Myocyte (in vitro differentiated cells): ENCODE results near the gene SDK1. TPM values are rescaled to one million over a fixed set of nuclear protein-coding genes. Genes with fewer than 3 reads are reported as not detected.

ENCODE experiments used
- DNase-seq: peaks from one replicate; pipeline ENCODE4 v3.0.0-alpha.2; 2012; ENCODE audit warnings: low read depth
- total RNA-seq: library from RNA; depleted of rRNA; stranded (reverse); fragments of >200 nt; gene quantifications from 2 replicates; pipeline ENCODE4 v1.2.3, GENCODE V29; 2014

The SDK1 gene
- total RNA-seq, 1 donor from 2014 or later = 2.8 TPM

DNA sequence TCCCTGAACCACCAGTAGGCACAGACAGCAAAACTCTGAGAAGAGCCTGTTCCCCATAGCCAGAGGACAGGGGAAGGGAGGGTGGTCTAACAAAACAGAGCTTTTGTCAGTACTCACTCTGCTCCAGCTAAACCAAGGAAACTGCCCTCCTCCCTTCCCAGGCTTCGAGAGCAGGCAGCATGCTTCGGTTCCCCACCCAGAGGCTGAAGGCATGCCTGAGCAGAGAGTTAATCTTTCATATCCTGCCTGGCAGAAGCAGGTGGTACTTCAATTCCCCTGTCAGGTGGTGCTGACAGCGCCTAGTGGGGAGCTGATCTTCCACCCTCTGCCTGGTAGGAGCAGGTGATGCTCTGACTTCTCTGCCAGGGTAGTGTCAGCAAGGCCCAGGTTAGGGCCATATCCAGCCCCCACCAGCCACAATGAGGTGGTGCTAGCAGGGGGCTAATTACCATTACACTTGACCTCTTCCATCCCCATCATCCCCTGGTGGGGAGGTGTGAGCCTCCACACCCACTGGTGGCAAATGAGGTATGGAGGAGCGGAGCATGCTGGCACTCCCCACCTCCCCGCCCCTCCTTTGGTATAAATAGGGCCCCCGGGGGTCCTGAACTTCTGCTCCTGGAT, 35.1 kb downstream of the SDK1 start:
- peak; percentile 5 for DNase-seq

DNA sequence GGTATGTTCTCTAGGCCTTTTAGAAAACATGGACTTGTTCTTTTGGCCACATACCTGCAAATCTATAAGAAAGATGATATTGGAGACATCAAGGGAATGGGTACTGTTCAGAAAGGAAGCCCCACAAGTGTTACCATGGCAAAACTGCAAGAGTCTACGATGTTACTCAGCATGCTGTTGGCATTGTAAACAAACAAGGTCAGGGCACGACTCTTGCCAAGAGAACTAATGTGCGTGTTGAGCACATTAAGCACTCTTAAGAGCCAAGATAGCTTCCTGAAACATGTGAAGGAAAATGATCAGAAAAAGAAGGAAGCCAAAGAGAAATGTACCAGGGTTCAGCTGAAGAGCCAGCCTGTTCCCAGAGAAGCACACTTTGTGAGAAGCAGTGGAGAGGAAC, 37.1 kb downstream of the SDK1 start:
- DNase-seq = peak; percentile 7

DNA sequence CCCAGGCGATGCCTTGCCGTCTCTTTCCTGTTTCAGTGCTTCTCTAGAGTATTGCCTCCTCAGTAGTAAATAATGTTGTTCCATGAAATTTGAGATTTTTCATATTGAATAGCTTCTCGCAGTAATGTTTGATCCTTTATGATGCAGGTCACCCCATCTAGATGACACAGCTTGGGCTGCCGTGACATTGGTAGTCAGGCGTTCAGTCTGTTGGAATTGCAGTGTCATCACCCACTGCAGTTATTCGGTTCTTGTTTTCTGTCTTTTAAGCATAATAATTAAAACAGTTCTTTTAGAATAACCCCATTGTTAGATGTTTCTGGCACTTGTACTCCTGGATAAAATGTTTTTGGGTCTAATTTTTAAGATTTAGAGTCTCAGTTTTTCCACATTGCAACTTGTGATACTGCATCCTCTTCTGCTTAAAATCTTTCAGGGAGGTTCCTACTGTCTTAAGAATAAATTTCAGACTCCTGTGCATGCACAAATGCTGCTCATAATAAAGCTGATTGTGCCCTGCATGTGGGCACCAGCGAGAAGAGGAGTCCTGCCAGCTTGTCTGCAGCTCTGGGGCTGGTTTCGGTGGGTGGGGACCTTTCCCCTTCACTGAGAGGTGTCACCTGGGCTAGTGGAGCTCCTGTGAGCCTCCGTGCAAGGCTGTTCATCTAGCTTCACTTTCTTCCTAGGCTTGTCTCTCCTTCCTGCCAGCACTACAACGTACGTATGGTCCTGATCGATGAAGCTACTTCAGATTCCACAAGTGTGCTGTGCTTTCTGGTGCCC, 44.8 kb downstream of the SDK1 start:
- DNase-seq = no peak

- DNase-seq = no peak
These were observed 48.1 kb downstream of the SDK1 start for GRCh38 chr7:3349126-3349525.

DNA sequence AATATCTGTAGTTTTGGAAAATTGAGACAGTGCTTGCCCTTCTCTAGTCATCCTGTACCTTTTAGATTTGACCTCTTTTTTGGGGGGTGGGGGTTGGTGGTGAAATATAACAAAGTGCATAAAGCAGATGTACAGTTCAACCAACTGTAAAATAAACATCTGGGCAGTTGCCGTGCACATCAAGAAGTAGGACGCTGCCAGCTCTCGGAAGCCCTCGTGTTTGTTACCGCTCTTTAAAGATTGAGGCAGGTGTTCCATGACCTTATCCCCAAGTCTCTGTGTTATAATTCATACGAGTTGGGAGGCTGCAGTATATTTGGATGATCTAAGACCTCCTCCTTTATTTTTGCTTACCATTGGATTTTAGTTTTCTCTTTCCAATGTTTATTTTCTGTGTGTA, 55.1 kb downstream of the SDK1 start:
- DNase-seq = no peak

GRCh38 chr7:3358991-3359390, 57.9 kb downstream of the SDK1 start:
- DNase-seq = no peak

DNA sequence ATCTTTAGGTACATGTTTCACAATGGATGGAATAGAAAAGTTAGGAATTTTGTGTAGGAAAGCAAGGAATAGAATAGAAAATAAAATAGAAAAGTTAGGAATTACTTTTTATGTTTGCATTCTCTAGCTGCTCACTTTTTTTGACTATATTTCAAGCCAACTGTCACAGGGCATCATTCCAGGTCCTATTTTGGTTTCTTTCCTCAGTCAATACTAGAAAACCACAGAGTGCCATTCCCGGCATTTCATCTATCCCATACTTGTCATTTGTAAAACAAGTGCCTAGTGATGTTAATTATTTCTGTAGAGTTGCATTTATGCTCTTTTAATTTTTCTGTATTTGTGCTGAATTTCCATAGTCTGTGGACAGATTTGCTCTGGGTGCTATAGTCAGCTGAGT, 66.2 kb downstream of the SDK1 start:
- DNase-seq = peak; percentile 84

DNA sequence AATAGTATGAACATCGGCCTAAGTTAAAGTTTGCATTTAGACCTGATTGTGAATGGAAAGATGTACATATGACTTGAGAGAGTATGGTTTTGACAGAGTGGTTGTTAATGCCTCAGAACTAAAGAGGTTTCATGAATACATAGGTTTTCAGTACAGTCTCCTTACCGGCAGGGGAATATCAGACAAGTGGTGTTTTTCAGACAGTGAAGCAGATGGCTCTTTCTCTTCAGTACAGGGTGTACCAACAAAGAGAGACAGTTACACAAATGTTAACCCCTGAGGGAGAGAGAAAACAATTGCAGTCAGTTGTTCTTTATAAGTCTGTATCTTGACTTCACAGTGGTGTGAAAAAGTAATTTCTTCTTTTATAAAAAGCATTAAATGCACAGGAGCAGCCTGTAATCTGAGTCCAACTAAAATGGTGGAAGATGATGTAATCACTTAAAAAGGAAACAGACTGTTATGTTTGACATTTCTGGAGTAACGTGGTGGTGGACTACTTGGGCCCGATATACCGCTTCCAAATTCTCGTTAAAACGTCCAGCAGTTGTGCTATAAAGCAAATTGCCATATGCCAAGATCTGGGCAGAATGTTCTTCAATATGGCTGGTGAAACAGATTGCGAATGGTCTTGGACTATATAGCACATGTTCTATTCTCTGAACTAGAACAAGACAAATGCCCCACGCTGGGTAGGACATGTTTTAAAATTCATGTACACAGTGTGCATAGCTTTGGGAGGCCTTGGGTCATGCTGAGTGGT, 69.2 kb downstream of the SDK1 start:
- DNase-seq = peak; percentile 35

- DNase-seq = no peak
These were observed 69.9 kb downstream of the SDK1 start for GRCh38 chr7:3370921-3371320.

GRCh38 chr7:3371601-3372000, 70.5 kb downstream of the SDK1 start:
- DNase-seq = no peak

DNA sequence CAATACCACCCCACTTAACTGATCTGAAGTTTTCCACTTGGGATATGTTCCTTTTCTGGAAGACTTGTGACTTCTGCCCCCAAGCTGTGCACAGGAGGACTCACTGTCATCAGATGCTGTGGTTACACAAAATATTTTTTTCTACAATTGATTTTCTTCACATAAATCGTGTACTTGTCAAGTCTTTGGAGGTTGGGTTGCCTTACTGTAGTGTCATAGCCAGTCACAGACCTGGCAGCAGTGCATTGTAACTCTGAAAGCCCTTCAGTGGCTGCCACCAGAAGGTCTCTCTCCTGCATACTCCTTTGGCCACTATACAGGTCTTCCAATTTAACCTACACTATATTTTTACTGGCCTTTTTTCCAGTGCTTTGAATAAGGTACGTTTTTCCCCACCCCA, 73.2 kb downstream of the SDK1 start:
- no peak for DNase-seq

DNA sequence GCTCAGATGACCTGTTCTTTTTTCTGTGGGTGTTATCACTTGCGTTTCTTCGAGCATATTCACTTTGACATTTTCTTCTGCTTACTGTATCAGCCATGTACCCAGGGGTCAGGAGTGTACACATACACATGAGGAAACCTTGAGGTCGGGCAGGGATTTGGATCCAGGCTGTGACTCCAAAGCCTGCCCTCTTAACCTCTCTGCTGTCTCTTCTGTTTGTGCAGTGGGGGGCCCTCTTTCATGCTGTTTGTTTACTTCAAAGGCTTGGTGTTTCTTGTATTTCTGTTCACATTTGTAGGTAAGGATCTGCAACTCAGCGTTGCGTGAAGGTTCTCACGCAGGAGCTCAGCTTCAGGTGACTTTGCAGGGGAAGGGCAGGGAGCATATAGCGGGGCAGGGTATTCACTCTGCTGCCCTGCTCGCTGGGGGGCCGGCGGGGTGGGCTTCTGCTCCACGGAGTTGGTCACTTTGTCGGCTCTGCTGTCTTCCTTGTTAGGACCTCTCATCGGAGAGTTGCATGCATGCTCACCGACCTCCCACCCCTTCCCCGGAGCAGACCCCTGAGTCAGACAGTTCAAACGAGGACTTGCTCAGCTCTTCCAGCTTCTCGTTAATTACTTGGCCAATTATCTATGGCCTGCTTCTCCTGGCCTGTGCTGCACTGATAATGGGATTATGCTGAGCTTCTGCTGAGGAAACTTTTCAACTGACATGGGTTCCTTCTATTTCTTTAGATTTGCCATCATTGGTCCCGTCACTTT, 77.5 kb downstream of the SDK1 start:
- DNase-seq = no peak

DNA sequence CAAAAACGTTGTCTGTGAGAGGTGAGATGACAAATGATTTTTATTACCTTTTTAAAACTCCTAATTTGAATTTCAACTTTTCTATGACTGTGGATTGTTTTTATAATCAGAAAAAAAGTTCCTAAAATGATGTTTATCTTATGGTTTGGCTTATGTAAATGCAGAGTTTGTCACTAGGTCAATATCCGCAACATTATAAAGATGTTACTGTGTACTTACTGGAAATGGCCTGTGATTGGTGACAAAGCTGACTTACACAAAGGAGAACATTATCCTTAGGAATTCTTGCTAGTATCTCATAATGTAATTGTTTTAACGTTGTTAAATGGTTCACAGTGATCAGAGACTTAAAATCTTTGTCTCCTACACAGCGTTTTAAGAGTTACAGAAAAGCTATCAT, 79.0 kb downstream of the SDK1 start:
- DNase-seq = no peak

DNA sequence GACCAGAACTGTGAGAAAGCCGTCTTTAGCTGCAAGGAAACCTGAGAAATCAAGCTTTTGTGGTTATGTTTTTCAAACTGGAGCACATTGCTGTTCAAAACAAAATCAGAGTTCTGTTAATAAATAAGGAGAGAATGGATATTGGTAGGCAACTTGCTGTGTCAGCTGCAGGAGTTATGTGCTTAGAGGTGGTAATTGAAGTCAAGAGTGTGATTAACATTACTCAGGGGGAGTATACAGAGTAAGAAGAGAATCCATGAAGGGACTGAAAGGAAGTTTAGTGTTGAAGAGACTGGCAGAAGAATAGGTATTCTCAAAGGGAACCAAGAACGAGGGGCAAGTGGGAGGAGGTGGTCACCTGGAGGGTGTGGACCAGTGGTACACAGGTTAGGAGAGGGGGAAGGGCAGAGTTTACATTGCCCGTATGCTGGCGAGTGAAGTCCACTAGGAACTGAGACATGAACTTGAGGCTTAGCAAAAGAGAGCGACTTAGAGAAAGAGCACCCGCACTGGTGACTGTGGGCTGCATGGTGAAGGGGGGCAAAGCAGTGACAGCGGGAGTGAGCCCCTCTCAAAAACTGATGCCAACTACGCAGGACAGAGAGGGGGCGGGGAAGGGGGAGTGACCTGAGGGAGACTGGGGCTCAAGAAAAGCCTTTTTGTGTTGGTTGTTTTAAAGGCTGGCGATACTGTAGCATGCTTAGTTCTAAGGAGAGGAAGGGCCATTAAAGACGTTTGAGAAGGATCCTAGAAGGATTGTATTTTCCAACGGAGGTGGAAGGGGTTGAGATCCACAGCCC, 80.0 kb downstream of the SDK1 start:
- no peak for DNase-seq

GRCh38 chr7:3386423-3387190, 85.6 kb downstream of the SDK1 start:
- DNase-seq = no peak

- DNase-seq = no peak
These were observed 92.8 kb downstream of the SDK1 start for GRCh38 chr7:3393862-3394261.

GRCh38 chr7:3397324-3397723, 96.3 kb downstream of the SDK1 start:
- DNase-seq = no peak

GRCh38 chr7:3399858-3400257, 98.8 kb downstream of the SDK1 start:
- DNase-seq = peak; percentile 35

- peak; percentile 51 for DNase-seq
These were observed 103.4 kb downstream of the SDK1 start for GRCh38 chr7:3404501-3404900.
